Neural cell (in vitro differentiated cells): ENCODE measurements around the gene HCAR2.

Experiments used
- CTCF ChIP-seq: fragments of 450-650 bp; IDR thresholded peaks from 2 replicates; pipeline ENCODE4 v1.5.1; 2014; ENCODE audit warnings: antibody characterized with exemption, mild to moderate bottlenecking, moderate library complexity; ENCODE audit not compliant: poor library complexity, severe bottlenecking
- EP300 ChIP-seq: fragments of 450-650 bp; conservative IDR thresholded peaks from 2 replicates; pipeline ENCODE4 v1.6.1; 2014; ENCODE audit warnings: antibody characterized with exemption, mild to moderate bottlenecking, moderate library complexity; ENCODE audit not compliant: poor library complexity, severe bottlenecking
- EZH2 ChIP-seq: fragments of 200-600, 300-800 bp; shearing (Covaris generic), sonication (generic); IDR thresholded peaks from 2 replicates; pipeline ENCODE4 v1.6.1; 2014; ENCODE audit warnings: antibody characterized with exemption, low read length, borderline replicate concordance, mild to moderate bottlenecking; ENCODE audit not compliant: insufficient read depth, poor library complexity, severe bottlenecking
- MXI1 ChIP-seq: fragments of 450-650 bp; conservative IDR thresholded peaks from 2 replicates; pipeline ENCODE4 v1.6.1; 2014; ENCODE audit warnings: antibody characterized with exemption, mild to moderate bottlenecking; ENCODE audit not compliant: poor library complexity, severe bottlenecking
- POLR2AphosphoS5 ChIP-seq: IDR thresholded peaks from 2 replicates; pipeline ENCODE4 v1.6.1; 2012
- RAD21 ChIP-seq: fragments of 450-650 bp; conservative IDR thresholded peaks from 2 replicates; pipeline ENCODE4 v1.6.1; 2014; ENCODE audit warnings: antibody characterized with exemption, mild to moderate bottlenecking, moderate library complexity
- TAF1 ChIP-seq: IDR thresholded peaks from 2 replicates; pipeline ENCODE4 v1.6.1; 2012; ENCODE audit warnings: low read depth

- TF ChIP-seq CTCF = no peak
- no peak for TF ChIP-seq EZH2
- TF ChIP-seq POLR2AphosphoS5 = no peak
- TF ChIP-seq TAF1 = no peak
- no peak for TF ChIP-seq EP300
- TF ChIP-seq MXI1 = no peak
- no peak for TF ChIP-seq RAD21
These were observed 33.6 kb downstream of the HCAR2 start for GRCh38 chr12:122669397-122670070.
